HL-60 (cell line): ENCODE measurements around the gene EPHA4.

ENCODE experiments used
- DNase-seq, 2 experiments: peaks; one replicate each; pipeline ENCODE4 v3.0.0-alpha.2; 2010 to 2020; ENCODE audit warnings: low read depth in 1 of 2, low spot score in 1 of 2
- H3K27ac ChIP-seq: fragments of 250-450 bp; sonication (Bioruptor Pico); replicated peaks from 2 replicates; pipeline ENCODE4 v1.5.1; 2020; ENCODE audit warnings: mild to moderate bottlenecking, moderate library complexity
- H3K27me3 ChIP-seq: fragments of 250-450 bp; sonication (Bioruptor Pico); 2 replicates; pipeline ENCODE4 v1.5.1; 2021; ENCODE audit warnings: mild to moderate bottlenecking, moderate library complexity; ENCODE audit not compliant: insufficient read depth, poor library complexity, severe bottlenecking
- H3K4me3 ChIP-seq: replicated peaks from 2 replicates; pipeline ENCODE4 v1.5.1; 2011; ENCODE audit warnings: mild to moderate bottlenecking, control low read depth, low read length; ENCODE audit not compliant: insufficient read depth
- GABPA ChIP-seq: IDR thresholded peaks from 2 replicates; pipeline ENCODE4 v1.6.1; 2012; ENCODE audit warnings: low read depth
- POLR2AphosphoS5 ChIP-seq: IDR thresholded peaks from 2 replicates; pipeline ENCODE4 v1.6.1; 2012; ENCODE audit warnings: low read depth
- SPI1 ChIP-seq: IDR thresholded peaks from 2 replicates; pipeline ENCODE4 v1.6.1; 2012; ENCODE audit warnings: low read depth, mild to moderate bottlenecking, borderline replicate concordance
- TF ChIP-seq, protein P1 (sequence below): IDR thresholded peaks from one replicate; pipeline ENCODE4 v1.5.1; 2011; ENCODE audit warnings: low read length, control low read depth, inconsistent platforms; ENCODE audit not compliant: insufficient read depth
- TF ChIP-seq, protein P2 (sequence below): IDR thresholded peaks from 2 replicates; pipeline ENCODE4 v1.6.1; 2012; ENCODE audit warnings: low read depth; ENCODE audit not compliant: insufficient replicate concordance

EPHA4 gene

DNA sequence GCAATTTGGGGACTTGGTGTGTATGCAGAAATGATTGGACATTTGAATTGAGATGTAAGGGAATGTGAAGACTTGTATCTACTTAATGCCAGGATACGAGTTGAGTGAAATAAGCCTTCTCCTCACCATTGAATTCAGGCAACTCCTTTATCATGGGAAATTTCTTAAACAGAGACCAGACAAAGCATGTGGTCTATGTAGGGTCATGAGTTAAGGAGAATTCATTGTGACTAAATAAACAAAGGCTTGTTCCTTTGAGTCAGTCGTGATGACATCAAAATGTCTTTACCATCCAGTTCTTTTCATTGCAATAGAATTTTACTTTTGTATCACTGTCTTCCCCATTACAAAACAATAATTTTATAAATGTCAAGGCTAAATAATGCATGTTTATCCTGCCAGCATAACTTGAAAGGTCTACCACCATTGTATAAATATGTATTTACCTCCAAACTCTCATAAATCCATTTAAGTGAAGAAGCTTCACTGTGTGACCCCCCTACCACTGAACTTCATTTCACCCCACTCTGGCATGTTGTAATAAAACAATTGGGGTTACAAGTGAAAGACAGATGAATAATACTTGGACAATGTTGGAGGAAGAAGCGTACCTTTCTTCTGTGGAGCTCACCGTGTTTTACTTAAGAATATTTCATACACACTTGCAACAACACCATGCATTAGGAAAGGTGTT, 149.4 kb downstream of the EPHA4 start:
- TF ChIP-seq SPI1 (no peak), POLR2AphosphoS5 (no peak), GABPA (no peak)
- TF ChIP-seq, protein P1, sequence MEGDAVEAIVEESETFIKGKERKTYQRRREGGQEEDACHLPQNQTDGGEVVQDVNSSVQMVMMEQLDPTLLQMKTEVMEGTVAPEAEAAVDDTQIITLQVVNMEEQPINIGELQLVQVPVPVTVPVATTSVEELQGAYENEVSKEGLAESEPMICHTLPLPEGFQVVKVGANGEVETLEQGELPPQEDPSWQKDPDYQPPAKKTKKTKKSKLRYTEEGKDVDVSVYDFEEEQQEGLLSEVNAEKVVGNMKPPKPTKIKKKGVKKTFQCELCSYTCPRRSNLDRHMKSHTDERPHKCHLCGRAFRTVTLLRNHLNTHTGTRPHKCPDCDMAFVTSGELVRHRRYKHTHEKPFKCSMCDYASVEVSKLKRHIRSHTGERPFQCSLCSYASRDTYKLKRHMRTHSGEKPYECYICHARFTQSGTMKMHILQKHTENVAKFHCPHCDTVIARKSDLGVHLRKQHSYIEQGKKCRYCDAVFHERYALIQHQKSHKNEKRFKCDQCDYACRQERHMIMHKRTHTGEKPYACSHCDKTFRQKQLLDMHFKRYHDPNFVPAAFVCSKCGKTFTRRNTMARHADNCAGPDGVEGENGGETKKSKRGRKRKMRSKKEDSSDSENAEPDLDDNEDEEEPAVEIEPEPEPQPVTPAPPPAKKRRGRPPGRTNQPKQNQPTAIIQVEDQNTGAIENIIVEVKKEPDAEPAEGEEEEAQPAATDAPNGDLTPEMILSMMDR: no peak
- TF ChIP-seq, protein P2, sequence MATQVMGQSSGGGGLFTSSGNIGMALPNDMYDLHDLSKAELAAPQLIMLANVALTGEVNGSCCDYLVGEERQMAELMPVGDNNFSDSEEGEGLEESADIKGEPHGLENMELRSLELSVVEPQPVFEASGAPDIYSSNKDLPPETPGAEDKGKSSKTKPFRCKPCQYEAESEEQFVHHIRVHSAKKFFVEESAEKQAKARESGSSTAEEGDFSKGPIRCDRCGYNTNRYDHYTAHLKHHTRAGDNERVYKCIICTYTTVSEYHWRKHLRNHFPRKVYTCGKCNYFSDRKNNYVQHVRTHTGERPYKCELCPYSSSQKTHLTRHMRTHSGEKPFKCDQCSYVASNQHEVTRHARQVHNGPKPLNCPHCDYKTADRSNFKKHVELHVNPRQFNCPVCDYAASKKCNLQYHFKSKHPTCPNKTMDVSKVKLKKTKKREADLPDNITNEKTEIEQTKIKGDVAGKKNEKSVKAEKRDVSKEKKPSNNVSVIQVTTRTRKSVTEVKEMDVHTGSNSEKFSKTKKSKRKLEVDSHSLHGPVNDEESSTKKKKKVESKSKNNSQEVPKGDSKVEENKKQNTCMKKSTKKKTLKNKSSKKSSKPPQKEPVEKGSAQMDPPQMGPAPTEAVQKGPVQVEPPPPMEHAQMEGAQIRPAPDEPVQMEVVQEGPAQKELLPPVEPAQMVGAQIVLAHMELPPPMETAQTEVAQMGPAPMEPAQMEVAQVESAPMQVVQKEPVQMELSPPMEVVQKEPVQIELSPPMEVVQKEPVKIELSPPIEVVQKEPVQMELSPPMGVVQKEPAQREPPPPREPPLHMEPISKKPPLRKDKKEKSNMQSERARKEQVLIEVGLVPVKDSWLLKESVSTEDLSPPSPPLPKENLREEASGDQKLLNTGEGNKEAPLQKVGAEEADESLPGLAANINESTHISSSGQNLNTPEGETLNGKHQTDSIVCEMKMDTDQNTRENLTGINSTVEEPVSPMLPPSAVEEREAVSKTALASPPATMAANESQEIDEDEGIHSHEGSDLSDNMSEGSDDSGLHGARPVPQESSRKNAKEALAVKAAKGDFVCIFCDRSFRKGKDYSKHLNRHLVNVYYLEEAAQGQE: no peak
- H3K27me3 ChIP-seq: no peaks in the 10 kb centered on the region
- no peak for DNase-seq
- H3K4me3 ChIP-seq: no peak overlapping the region
- H3K27ac ChIP-seq: no peak overlapping the region

DNA sequence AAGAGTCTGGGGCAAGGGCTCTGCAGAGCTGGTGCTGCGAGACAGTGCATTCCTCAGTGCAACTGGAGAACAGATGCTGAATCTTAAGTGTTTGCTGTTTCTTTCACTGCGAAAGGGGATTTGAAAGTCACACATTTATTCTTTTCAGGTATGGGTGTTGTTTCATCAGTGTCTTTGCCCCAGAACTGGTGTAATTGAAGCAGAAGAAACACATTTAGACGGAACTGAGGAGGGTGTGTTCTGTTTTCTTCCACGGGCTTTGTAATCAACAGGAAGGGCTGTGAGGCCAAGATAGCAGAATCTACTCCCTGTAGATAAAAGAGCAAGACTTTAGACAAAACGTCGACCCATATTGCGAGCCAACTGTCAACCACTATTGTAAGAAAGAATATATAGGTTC, 151.9 kb downstream of the EPHA4 start:
- Histone ChIP-seq H3K27ac (no peak overlapping the region), H3K27me3 (no peaks in the 10 kb centered on the region), H3K4me3 (no peak overlapping the region)
- no peak for TF ChIP-seq GABPA
- no peak for TF ChIP-seq POLR2AphosphoS5
- no peak for TF ChIP-seq SPI1
- TF ChIP-seq, protein P1: no peak
- TF ChIP-seq, protein P2: no peak
- no peak for DNase-seq

DNA sequence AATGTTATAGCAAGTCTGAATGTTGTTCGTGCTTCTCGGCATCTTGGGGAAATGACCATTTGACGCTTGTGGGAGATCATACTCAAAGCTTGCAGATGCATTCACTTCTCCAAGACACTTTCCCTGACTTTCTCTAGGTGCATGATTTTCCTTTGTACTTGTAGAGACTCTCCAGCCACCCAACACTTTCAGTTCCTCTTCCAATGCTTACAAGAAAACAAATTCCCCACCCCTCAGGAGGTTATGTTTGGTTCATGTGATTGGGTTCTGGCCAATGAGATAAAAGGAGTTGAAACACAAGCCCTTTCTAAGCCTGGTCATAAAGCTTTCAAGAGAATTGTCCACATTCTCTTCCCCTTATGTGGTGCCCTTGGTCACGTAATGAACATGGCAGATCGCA, 156.3 kb downstream of the EPHA4 start:
- H3K27ac ChIP-seq: no peak overlapping the region
- H3K4me3 ChIP-seq: no peak overlapping the region
- no peak for DNase-seq
- TF ChIP-seq, protein P2: no peak
- no peak for TF ChIP-seq POLR2AphosphoS5
- TF ChIP-seq, protein P1: no peak
- TF ChIP-seq GABPA: no peak
- no peak for TF ChIP-seq SPI1
- H3K27me3 ChIP-seq: no peaks in the 10 kb centered on the region
